H1 (cell line): Measurements from ENCODE around the gene MPP2. TPM values are rescaled to one million over a fixed set of nuclear protein-coding genes. Genes with fewer than 3 reads are reported as not detected.
A peak's percentile ranks its signal among the peaks of the same experiment; 100 is the strongest.
"Not testable (repeated sequence)": the region's sequence is repeated elsewhere in the genome, so short reads cannot be mapped to it uniquely, and the experiment has no call there.

ENCODE experiments used
- CTCF ChIA-PET: fragments of 300-600 bp; sonication (Branson Sonifier 250); formaldehyde crosslinking; loops from one replicate; lab custom pipeline; 2021; ENCODE audit not compliant: partially characterized antibody; lab: Charles Lee
- POLR2A ChIA-PET: fragments of 300-600 bp; sonication (Branson Sonifier 250); formaldehyde crosslinking; loops from one replicate; lab custom pipeline; 2021; ENCODE audit warnings: inconsistent platforms; ENCODE audit not compliant: partially characterized antibody; lab: Charles Lee
- DNase-seq, 2 experiments: peaks; one replicate each; pipeline versions ENCODE4 v3.0.0 to v3.0.0-alpha.2; 2010 to 2022; ENCODE audit warnings: low spot score in 2 of 2, low read depth in 1 of 2, mixed read lengths in 1 of 2
- FAIRE-seq: peaks from 2 replicates; lab custom pipeline; 2011; peaks lifted over from hg19 to GRCh38; lab: Jason Lieb, UNC
- H2AFZ ChIP-seq: 2 replicates; pipeline ENCODE4 v1.8.1; 2012; ENCODE audit warnings: low read length, inconsistent platforms
- H2AK5ac ChIP-seq: 2 replicates; pipeline ENCODE4 v1.6.1; 2013; ENCODE audit warnings: low read depth, low read length
- H2BK120ac ChIP-seq: replicated peaks from 2 replicates; pipeline ENCODE3; 2013; ENCODE audit warnings: low read depth, low read length, inconsistent platforms
- H2BK12ac ChIP-seq: 2 replicates; pipeline ENCODE4 v1.6.1; 2013; ENCODE audit warnings: low read depth, low read length
- H2BK15ac ChIP-seq: 2 replicates; pipeline ENCODE4 v1.6.1; 2013; ENCODE audit warnings: low read length
- H2BK20ac ChIP-seq: 2 replicates; pipeline ENCODE4 v1.6.1; 2013; ENCODE audit warnings: low read length
- H2BK5ac ChIP-seq: 2 replicates; pipeline ENCODE4 v1.6.1; 2013; ENCODE audit warnings: low read depth, low read length
- H3K14ac ChIP-seq: 2 replicates; pipeline ENCODE4 v1.6.1; 2013; ENCODE audit warnings: inconsistent platforms; ENCODE audit not compliant: insufficient read length
- H3K18ac ChIP-seq: 2 replicates; pipeline ENCODE4 v1.6.1; 2013; ENCODE audit warnings: low read length; ENCODE audit errors: extremely low read depth
- H3K23ac ChIP-seq: 2 replicates; pipeline ENCODE4 v1.6.1; 2013; ENCODE audit warnings: inconsistent platforms; ENCODE audit not compliant: insufficient read length
- H3K23me2 ChIP-seq: 2 replicates; pipeline ENCODE4 v1.6.1; 2013; ENCODE audit warnings: low read depth, low read length
- H3K27ac ChIP-seq: 2 replicates; pipeline ENCODE4 v1.6.1; 2011; ENCODE audit warnings: low read depth, low read length, inconsistent platforms
- H3K27me3 ChIP-seq, 4 experiments: replicated peaks in 1 of 4; 1 replicate in 1 of 4; 2 replicates in 3 of 4; pipeline versions ENCODE4 v1.6.1 to v1.8.1; 2011 to 2013; ENCODE audit warnings: low read length in 3 of 4, mild to moderate bottlenecking in 3 of 4, inconsistent platforms in 2 of 4, mixed read lengths in 2 of 4, moderate library complexity in 1 of 4; ENCODE audit not compliant: control insufficient read depth in 3 of 4, insufficient read depth in 3 of 4; ENCODE audit errors: extremely low read depth in 1 of 4
- H3K36me3 ChIP-seq, 4 experiments: 2 replicates each; pipeline versions ENCODE4 v1.6.1 to v1.8.1; 2011 to 2013; ENCODE audit warnings: mild to moderate bottlenecking in 4 of 4, low read length in 3 of 4, moderate library complexity in 2 of 4, control low read depth in 1 of 4, inconsistent platforms in 1 of 4; ENCODE audit not compliant: insufficient read depth in 4 of 4, control insufficient read depth in 2 of 4
- H3K4ac ChIP-seq: replicated peaks from 2 replicates; pipeline ENCODE3; 2013; ENCODE audit warnings: low read length, low read depth, mixed read lengths, inconsistent platforms; ENCODE audit not compliant: insufficient read length
- H3K4me1 ChIP-seq, 4 experiments: replicated peaks in 1 of 4; 1 replicate in 1 of 4; 2 replicates in 3 of 4; pipeline versions ENCODE4 v1.6.1 to v1.8.1; 2011 to 2013; ENCODE audit warnings: low read length in 3 of 4, inconsistent platforms in 2 of 4, mixed read lengths in 1 of 4; ENCODE audit not compliant: insufficient read depth in 4 of 4, control insufficient read depth in 3 of 4
- H3K4me2 ChIP-seq, 2 experiments: 2 replicates each; pipeline versions ENCODE4 v1.6.1 to v1.8.1; 2011 to 2013; ENCODE audit warnings: low read depth in 2 of 2, low read length in 2 of 2, control low read depth in 1 of 2, inconsistent platforms in 1 of 2, mild to moderate bottlenecking in 1 of 2; ENCODE audit not compliant: insufficient read depth in 1 of 2
- H3K4me3 ChIP-seq, 4 experiments: fragments of 200-600, 300-600 bp in 1 of 4; sonication (generic), shearing (Covaris generic), sonication (Bioruptor Twin) in 1 of 4; 2 replicates each; pipeline versions ENCODE4 v1.5.1 to v1.8.1; 2011 to 2016; ENCODE audit warnings: low read length in 4 of 4, low read depth in 3 of 4, control low read depth in 2 of 4, inconsistent platforms in 2 of 4, mild to moderate bottlenecking in 2 of 4, mixed read lengths in 1 of 4, moderate library complexity in 1 of 4; ENCODE audit not compliant: insufficient read depth in 2 of 4; ENCODE audit errors: extremely low read depth in 1 of 4
- H3K56ac ChIP-seq: replicated peaks from 2 replicates; pipeline ENCODE3; 2013; ENCODE audit warnings: low read depth, mild to moderate bottlenecking, mixed read lengths, low read length, inconsistent platforms; ENCODE audit not compliant: insufficient read length
- H3K79me1 ChIP-seq: 2 replicates; pipeline ENCODE4 v1.6.1; 2013; ENCODE audit warnings: low read depth, low read length, control low read depth
- H3K79me2 ChIP-seq, 2 experiments: 2 replicates each; pipeline versions ENCODE4 v1.6.1 to v1.8.1; 2012 to 2013; ENCODE audit warnings: low read length in 2 of 2, mild to moderate bottlenecking in 2 of 2, inconsistent platforms in 1 of 2; ENCODE audit not compliant: insufficient read depth in 2 of 2, control insufficient read depth in 1 of 2
- H3K9ac ChIP-seq, 4 experiments: replicated peaks in 1 of 4; 1 replicate in 1 of 4; 2 replicates in 3 of 4; pipeline versions ENCODE4 v1.6.1 to v1.8.1; 2011 to 2013; ENCODE audit warnings: low read depth in 3 of 4, low read length in 3 of 4, control low read depth in 2 of 4, mild to moderate bottlenecking in 2 of 4, moderate library complexity in 2 of 4, inconsistent platforms in 1 of 4; ENCODE audit errors: extremely low read depth in 1 of 4
- H3K9me3 ChIP-seq, 2 experiments: 2 replicates each; pipeline versions ENCODE4 v1.6.1 to v1.8.1; 2012 to 2013; ENCODE audit warnings: mild to moderate bottlenecking in 2 of 2, moderate library complexity in 2 of 2, control low read depth in 1 of 2, inconsistent platforms in 1 of 2, low read depth in 1 of 2, low read length in 1 of 2, mixed read lengths in 1 of 2; ENCODE audit not compliant: insufficient read depth in 2 of 2
- H4K20me1 ChIP-seq, 2 experiments: replicated peaks in 1 of 2; 2 replicates each; pipeline versions ENCODE3 to v1.8.1; 2011 to 2013; ENCODE audit warnings: inconsistent platforms in 2 of 2, low read length in 2 of 2, mild to moderate bottlenecking in 1 of 2; ENCODE audit not compliant: insufficient read depth in 2 of 2, control insufficient read depth in 1 of 2
- H4K5ac ChIP-seq: 2 replicates; pipeline ENCODE4 v1.6.1; 2013; ENCODE audit warnings: low read length, low read depth, mixed read lengths, inconsistent platforms; ENCODE audit not compliant: insufficient read length
- H4K8ac ChIP-seq: 2 replicates; pipeline ENCODE4 v1.8.0; 2013; ENCODE audit warnings: mild to moderate bottlenecking, moderate library complexity, low read length, inconsistent platforms; ENCODE audit not compliant: insufficient read depth; ENCODE audit errors: extremely low read depth
- H4K91ac ChIP-seq: replicated peaks from 2 replicates; pipeline ENCODE3; 2013; ENCODE audit warnings: low read length, mixed read lengths, inconsistent platforms; ENCODE audit not compliant: insufficient read length
- BRCA1 ChIP-seq: IDR thresholded peaks from 2 replicates; pipeline ENCODE4 v1.6.1; 2012; ENCODE audit warnings: low read depth, low read length, improper control_type of control experiment
- HDAC2 ChIP-seq, 2 experiments: fragments of 300-600 bp in 1 of 2; sonication (generic) in 1 of 2; IDR thresholded peaks; 2 replicates each; pipeline ENCODE4 v1.6.1; 2011 to 2012; ENCODE audit warnings: low read depth in 2 of 2, low read length in 2 of 2, mild to moderate bottlenecking in 2 of 2, moderate library complexity in 2 of 2, borderline replicate concordance in 1 of 2, inconsistent platforms in 1 of 2
- JUN ChIP-seq: IDR thresholded peaks from 2 replicates; pipeline ENCODE4 v1.6.1; 2011; ENCODE audit warnings: low read depth, mild to moderate bottlenecking, improper control_type of control experiment, low read length
- RBBP5 ChIP-seq: IDR thresholded peaks from 2 replicates; pipeline ENCODE4 v1.7.1; 2012; ENCODE audit warnings: low read depth, mild to moderate bottlenecking, inconsistent platforms, low read length, moderate library complexity, borderline replicate concordance
- WGBS, 2 experiments: shearing (Covaris generic) in 1 of 2; methylation state at CpG; one replicate each; pipeline versions ENCODE4 v1.1.6 to v1.1.7; 2013 to 2015; ENCODE audit warnings: low lambda C conversion rate in 2 of 2, mixed read lengths in 2 of 2, inconsistent platforms in 1 of 2, low coverage in 1 of 2, missing lambda C conversion rate in 1 of 2; ENCODE audit not compliant: insufficient replicate concordance in 2 of 2, insufficient coverage in 1 of 2, insufficient read length in 1 of 2; ENCODE audit errors: extremely low coverage in 1 of 2, missing lambda C conversion rate in 1 of 2; 5-methylcytosine and 5-hydroxymethylcytosine counted together
- polyA plus RNA-seq, 7 experiments: library from polyadenylated mRNA; depleted of rRNA in 3 of 7; stranded (reverse) in 5 of 7; unstranded in 2 of 7; fragments of >200 nt in 5 of 7; fragments of 200-250 nt in 2 of 7; gene quantifications; 1 replicate in 5 of 7; 2 replicates in 1 of 7; 4 replicates in 1 of 7; pipeline versions ENCODE4 v1.2.1 to v1.2.3, GENCODE V29; 2011 to 2013; ENCODE audit warnings: missing spikeins in 2 of 7, mixed read lengths in 2 of 7
- total RNA-seq: library from RNA; stranded (reverse); fragmentation: NEBNext Ultra II Directional; extraction: Animal tissue kit (Norgen Biotek cat#: 25700); gene quantifications from 2 replicates; pipeline ENCODE4 v1.2.1, GENCODE V29; 2021

MPP2 gene
- total and polyA plus RNA-seq, 2 of the 8 experiments (the other 6 are each of a cell fraction or from before 2014, with no cell fraction given) = 30.9 to 34.1 TPM

- TF ChIP-seq RBBP5 (no peak), BRCA1 (no peak), HDAC2 (IDR thresholded peaks at IDR 0.05; ENCODE audit: borderline replicate concordance in 1 of 2, low read depth in 2 of 2, low read length in 2 of 2) (no peak), JUN (no peak)
These were observed 21.3 kb upstream of the MPP2 start (continued) for GRCh38 chr17:43928609-43929008.

GRCh38 chr17:43927929-43928328 is 20.6 kb upstream of the MPP2 start:
- Histone ChIP-seq H3K27me3 (peaks cover 3 to 28% (median 16%) of the 10 kb centered on the region in 4 experiments), H3K4me3 (peak overlapping the region in 3 of 4 experiments; percentile 21 to 55 (median 33); a peak in 4 of 8 replicates), H3K4me2 (peak overlapping the region; percentile 76 to 82), H2AFZ (peak overlapping the region; percentile 90)
- H3K79me1 ChIP-seq, H3K27ac ChIP-seq, H2BK5ac ChIP-seq, H3K56ac ChIP-seq, H3K4ac ChIP-seq, H4K91ac ChIP-seq, H2BK15ac ChIP-seq, H3K79me2 ChIP-seq, H3K23me2 ChIP-seq, H2AK5ac ChIP-seq, H3K36me3 ChIP-seq, FAIRE-seq, H3K9ac ChIP-seq, H2BK120ac ChIP-seq, H3K23ac ChIP-seq, H2BK12ac ChIP-seq, H4K8ac ChIP-seq, H3K14ac ChIP-seq, H3K9me3 ChIP-seq, H3K4me1 ChIP-seq, DNase-seq, H4K20me1 ChIP-seq, H3K18ac ChIP-seq, H4K5ac ChIP-seq, H2BK20ac ChIP-seq: not testable (repeated sequence)
- WGBS, 2 experiments = 52% methylated on average over 5 of the region's 5 CpGs; no CpG with 5 or more reads in 1 of the 2 experiments
- ChIA-PET POLR2A (interaction anchor here (1.4 kb wide), 1 partner anchor 196 kb away, joined by 3 read pairs; the partner anchor contains the start of gene HDAC5), CTCF (interaction anchor here (0.7 to 2.2 kb wide), 7 partner anchors 9 to 76 kb away, joined by 3 to 7 read pairs (median 4); partner anchors contain the start of gene NAGS)
